ENCODE measurements around the gene GAD2.
"Not testable (repeated sequence)": the region's sequence is repeated elsewhere in the genome, so short reads cannot be mapped to it uniquely, and the experiment has no call there.

Gene GAD2

DNA sequence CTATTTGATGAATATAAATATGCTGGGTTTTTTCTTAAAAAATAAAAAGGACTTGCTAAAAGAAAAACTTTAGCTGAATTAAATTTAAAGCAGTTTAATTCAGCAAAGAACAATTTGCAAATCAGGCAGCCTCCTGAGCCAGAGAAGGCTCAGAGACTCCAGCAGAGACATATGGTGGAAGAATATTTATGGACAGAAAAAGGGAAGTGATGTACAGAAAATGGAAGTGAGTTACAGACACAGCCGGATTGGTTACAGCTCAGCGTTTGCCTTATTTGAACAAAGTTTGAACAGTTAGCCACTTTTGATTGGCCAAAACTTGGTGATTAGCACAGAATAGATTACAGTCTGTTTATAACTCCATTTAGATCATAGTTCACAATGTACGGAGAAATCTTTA is 110.3 kb downstream of the GAD2 start:
- no peak for DNase-seq

DNA sequence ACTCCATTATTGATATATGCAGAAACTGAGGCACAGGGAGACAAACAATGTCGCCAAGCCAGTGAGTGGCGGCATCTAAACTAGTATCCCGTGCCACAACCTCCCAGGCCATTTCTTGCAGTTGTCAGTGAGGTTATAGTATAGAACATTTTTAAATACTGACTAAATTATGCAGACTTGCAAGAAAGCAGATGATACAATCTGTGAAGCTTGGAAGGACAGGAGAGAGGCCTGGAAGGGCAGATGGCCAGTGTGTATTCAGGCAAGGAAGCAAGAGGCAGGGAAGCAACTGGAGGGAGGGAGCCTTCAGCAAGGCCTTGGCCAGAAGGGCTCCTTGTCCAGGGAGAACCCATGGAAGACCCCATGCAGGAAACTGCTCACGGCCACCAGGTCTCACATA is 111.2 kb downstream of the GAD2 start:
- DNase-seq = no peak

DNA sequence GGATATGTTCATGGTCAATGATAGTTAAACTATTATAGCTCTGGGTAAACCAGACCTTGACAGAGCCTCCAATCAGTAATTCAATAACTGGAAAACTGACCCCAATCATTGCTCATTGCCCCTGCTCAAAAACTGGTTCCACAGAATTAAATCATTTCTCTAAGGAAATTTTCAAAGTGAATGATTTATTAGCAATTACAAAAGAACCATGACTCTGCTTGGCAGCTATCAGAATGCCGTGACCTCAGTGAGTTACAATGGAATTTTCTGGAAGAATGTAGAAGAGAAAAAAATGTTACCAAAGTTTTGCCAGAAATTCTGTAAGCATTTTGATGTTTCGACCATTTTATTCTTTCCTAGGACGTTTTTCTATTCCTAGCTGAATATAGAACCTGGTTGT is 114.8 kb downstream of the GAD2 start:
- DNase-seq = no peak

DNA sequence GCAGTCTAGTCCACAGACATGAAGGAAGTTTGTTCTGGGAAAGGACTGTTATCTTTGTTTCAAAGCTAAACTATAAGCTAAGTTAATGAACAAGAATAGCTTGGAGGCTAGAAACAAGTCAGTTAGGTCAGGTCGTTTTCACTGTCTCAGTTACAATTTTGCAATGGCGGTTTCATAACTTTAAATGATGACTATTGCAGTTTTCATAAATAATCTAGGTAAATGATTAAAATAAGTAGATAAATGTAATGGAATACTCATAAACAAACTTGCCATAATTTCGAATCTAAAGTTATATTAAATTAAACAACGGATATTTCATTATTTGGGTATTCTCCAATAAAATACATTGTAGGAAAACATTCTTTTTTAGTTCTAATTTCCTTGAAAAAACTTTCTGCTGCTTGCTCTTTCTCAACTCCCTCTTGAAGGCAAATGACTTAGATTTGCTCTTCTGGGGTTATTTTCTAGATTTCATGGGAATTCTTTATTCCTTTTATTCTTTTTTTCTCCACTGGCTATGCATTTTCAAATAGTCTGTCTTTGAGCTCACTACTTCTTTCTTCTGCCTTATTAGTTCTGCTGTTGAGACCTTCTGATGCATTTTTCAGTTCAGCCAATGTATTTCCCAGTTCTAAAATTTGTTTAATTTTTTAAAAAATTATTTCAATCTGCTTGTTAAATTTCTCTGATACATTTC is 117.8 kb downstream of the GAD2 start:
- DNase-seq = no peak

DNA sequence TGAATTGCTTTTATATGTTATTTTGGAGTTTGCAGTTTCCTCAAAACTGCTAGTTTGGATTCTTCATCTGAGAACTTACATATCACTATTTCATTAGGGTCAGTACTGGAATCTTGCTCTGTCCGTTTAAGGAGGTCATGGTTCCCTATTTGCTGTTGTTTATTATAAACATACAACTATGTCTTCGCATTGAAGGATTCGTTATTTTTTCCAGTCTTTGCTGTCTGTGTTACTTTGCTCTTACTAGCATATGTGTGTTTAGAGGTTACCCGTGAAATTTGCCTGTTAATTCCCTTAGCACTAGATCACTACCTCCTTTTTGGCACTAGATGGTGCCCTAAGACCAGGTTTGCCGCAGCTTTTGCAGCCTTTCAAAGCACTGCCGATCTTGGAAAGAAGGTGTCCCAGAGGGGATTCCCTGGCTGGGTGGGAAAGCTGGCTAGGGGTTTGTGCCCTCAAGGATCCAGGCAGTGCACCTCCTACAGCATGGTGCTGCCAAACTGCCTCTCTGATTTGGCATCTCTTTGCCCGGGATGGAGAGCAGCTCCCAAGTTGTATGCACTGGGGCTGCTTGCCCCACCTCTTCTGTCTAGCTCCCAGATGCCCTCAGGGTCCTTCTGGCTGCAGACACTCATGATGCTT is 118.5 kb downstream of the GAD2 start:
- peak; percentile 47 for DNase-seq

DNA sequence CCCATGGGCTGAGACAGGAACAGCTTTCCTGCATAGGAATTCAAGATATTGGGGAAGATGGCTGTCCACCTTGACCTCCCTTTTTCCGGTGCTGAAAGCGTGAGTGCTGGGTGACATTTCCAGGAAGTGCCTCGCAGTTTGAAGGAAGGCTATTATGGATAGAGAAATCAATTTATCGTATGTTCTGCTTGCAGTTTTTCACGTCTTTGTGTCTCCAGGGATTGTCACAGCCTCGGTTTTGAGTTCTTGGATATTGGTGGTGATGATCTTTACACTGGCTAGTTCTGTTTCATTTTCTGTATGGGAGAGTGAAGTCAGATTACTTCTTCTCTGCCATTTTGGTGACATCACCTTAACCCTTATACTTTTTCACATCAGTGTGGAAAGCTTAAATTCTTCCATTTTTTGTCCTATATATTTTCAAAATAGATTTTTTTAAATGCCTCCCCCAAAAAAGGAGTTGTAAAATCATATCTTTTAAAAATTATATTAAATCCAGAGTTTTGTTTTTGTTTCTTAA is 119.1 kb downstream of the GAD2 start:
- DNase-seq = no peak

DNA sequence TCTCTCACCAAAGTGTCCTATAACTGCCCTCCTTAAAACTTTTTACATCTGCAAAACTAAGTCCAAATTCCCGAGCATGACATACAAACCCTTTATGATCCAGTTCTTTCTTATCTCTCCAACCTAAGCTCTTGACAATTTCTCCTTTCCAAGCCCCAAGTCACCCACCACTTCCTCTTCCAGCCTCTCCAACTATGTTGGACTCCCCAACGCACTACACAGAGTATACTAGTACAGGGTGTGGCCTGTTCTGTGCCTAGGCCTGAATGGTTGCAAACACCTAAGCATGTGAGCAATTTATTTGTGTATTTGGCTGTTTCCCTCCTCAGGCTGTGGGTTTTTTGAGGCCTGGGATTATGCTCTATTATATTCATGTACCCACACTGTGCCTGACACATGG is 120.4 kb downstream of the GAD2 start:
- DNase-seq = no peak

DNA sequence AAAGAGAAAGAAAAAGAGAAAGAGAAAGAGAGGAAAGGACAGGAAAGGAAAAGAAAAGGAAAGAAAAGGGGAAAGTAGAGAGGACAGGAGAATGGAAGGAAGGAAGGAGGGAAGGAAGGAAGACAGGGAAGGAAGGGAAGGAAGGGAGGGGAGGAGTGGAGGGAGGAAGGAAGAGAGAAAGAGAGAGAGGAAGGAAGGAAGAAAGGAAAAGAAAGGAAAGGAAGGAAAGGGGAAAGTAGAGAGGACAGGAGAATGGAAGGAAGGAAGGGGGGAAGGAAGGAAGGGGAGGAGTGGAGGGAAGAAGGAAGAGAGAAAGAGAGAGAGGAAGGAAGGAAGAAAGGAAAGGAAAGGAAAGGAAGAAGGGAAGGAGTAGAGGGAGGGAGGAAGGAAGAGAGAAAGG is 125.1 kb downstream of the GAD2 start:
- DNase-seq = no peak

DNA sequence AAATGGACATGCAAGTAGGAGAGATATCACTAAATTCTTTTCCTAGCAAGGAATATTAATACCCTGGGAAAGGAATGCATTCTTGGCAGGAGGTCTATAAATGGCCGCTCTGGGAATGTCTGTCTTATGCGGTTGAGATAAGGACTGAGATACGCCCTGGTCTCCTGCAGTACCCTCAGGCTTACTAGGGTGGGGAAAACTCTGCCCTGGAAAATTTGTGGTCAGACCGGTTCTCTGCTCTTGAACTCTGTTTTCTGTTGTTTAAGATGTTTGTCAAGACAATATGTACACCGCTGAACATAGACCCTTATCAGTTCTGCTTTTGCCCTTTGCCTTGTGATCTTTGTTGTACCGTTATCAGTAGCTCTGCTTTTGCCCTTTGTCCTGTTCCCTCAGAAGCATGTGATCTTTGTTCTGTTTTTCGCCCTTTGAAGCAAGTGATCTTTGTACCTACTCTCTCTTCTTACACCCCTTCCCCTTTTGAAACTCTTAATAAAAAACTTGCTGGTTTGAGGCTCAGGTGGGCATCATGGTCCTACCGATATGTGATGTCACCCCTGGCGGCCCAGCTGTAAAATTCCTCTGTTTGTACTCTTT is 132.3 kb downstream of the GAD2 start:
- not testable (repeated sequence) for DNase-seq
